Liver (tissue), 9 donors: ENCODE data around the gene EMX1. TPM values are rescaled to one million over a fixed set of nuclear protein-coding genes. Genes with fewer than 3 reads are reported as not detected.

Experiments
- DNase-seq: peaks from one replicate; pipeline ENCODE4 v3.0.0-alpha.2; 2017; ENCODE audit warnings: low spot score
- H3K27ac ChIP-seq, 2 donors: one replicate each; pipeline ENCODE4 v1.7.0; 2013; ENCODE audit warnings: inconsistent platforms in 2 of 2, low read length in 2 of 2, control low read depth in 1 of 2, low read depth in 1 of 2, mild to moderate bottlenecking in 1 of 2
- H3K27me3 ChIP-seq, 4 donors: one replicate each; pipeline versions ENCODE4 v1.6.1 to v1.7.0; 2013; ENCODE audit warnings: low read length in 3 of 4, inconsistent platforms in 1 of 4, mild to moderate bottlenecking in 1 of 4, moderate library complexity in 1 of 4; ENCODE audit not compliant: control insufficient read depth in 4 of 4, insufficient read depth in 4 of 4
- H3K36me3 ChIP-seq, 4 donors: one replicate each; pipeline versions ENCODE4 v1.6.1 to v1.7.0; 2013; ENCODE audit warnings: low read length in 3 of 4, mild to moderate bottlenecking in 3 of 4, low read depth in 1 of 4, moderate library complexity in 1 of 4; ENCODE audit not compliant: control insufficient read depth in 4 of 4, insufficient read depth in 3 of 4
- H3K4me1 ChIP-seq, 4 donors: one replicate each; pipeline versions ENCODE4 v1.6.1 to v1.7.0; 2013; ENCODE audit warnings: low read length in 3 of 4, mild to moderate bottlenecking in 3 of 4, moderate library complexity in 1 of 4; ENCODE audit not compliant: control insufficient read depth in 4 of 4, insufficient read depth in 4 of 4
- H3K4me3 ChIP-seq, 3 donors: one replicate each; pipeline versions ENCODE4 v1.6.1 to v1.7.0; 2013; ENCODE audit warnings: low read length in 3 of 3, control low read depth in 1 of 3, low read depth in 1 of 3, mild to moderate bottlenecking in 1 of 3
- H3K9ac ChIP-seq, 2 donors: one replicate each; pipeline ENCODE4 v1.7.0; 2013; ENCODE audit warnings: low read length in 2 of 2, mild to moderate bottlenecking in 2 of 2, moderate library complexity in 2 of 2, control low read depth in 1 of 2, low read depth in 1 of 2
- H3K9me3 ChIP-seq, 4 donors: one replicate each; pipeline versions ENCODE4 v1.6.1 to v1.7.0; 2013; ENCODE audit warnings: low read length in 3 of 4; ENCODE audit not compliant: control insufficient read depth in 4 of 4
- ATF3 ChIP-seq: IDR thresholded peaks from 2 replicates; pipeline ENCODE4 v1.6.1; 2016; ENCODE audit warnings: antibody characterized with exemption
- CTCF ChIP-seq: fragments of 150-350 bp; IDR thresholded peaks from 2 replicates; pipeline ENCODE4 v1.5.1; 2017; ENCODE audit warnings: improper control_type of control experiment, low read depth, low read length; ENCODE audit not compliant: missing input control
- EGR1 ChIP-seq, 2 donors: IDR thresholded peaks; 2 replicates each; pipeline ENCODE4 v1.6.1; 2016 to 2018; ENCODE audit warnings: antibody characterized with exemption in 2 of 2, low read depth in 2 of 2
- FOXA1 ChIP-seq: IDR thresholded peaks from 2 replicates; pipeline ENCODE4 v1.6.1; 2016; ENCODE audit warnings: antibody characterized with exemption
- GABPA ChIP-seq, 2 donors: IDR thresholded peaks in 1 of 2; conservative IDR thresholded peaks in 1 of 2; 2 replicates each; pipeline ENCODE4 v1.6.1; 2016; ENCODE audit warnings: antibody characterized with exemption in 2 of 2, mild to moderate bottlenecking in 1 of 2, moderate library complexity in 1 of 2
- HNF4A ChIP-seq, 2 donors: conservative IDR thresholded peaks; 2 replicates each; pipeline ENCODE4 v1.6.1; 2016; ENCODE audit warnings: antibody characterized with exemption in 2 of 2, mild to moderate bottlenecking in 2 of 2
- NR2F2 ChIP-seq: IDR thresholded peaks from 2 replicates; pipeline ENCODE4 v1.6.1; 2016; ENCODE audit warnings: antibody characterized with exemption
- RAD21 ChIP-seq, 2 donors: IDR thresholded peaks; 2 replicates each; pipeline ENCODE4 v1.6.1; 2016; ENCODE audit warnings: antibody characterized with exemption in 2 of 2, mild to moderate bottlenecking in 2 of 2
- REST ChIP-seq: IDR thresholded peaks from 2 replicates; pipeline ENCODE4 v1.6.1; 2016; ENCODE audit warnings: antibody characterized with exemption, mild to moderate bottlenecking
- RXRA ChIP-seq, 2 donors: IDR thresholded peaks; 2 replicates each; pipeline ENCODE4 v1.6.1; 2017 to 2018; ENCODE audit warnings: antibody characterized with exemption in 2 of 2, mild to moderate bottlenecking in 1 of 2
- SP1 ChIP-seq: IDR thresholded peaks from 2 replicates; pipeline ENCODE4 v1.6.1; 2018; ENCODE audit warnings: antibody characterized with exemption, mild to moderate bottlenecking
- TAF1 ChIP-seq: conservative IDR thresholded peaks from 2 replicates; pipeline ENCODE4 v1.6.1; 2016; ENCODE audit warnings: antibody characterized with exemption, mild to moderate bottlenecking
- YY1 ChIP-seq: IDR thresholded peaks from 2 replicates; pipeline ENCODE4 v1.6.1; 2016; ENCODE audit warnings: antibody characterized with exemption, mild to moderate bottlenecking
- ZBTB33 ChIP-seq: IDR thresholded peaks from 2 replicates; pipeline ENCODE4 v1.6.1; 2016; ENCODE audit warnings: antibody characterized with exemption
- WGBS: extraction: QIAGEN DNeasy Blood & Tissue Kit; methylation state at CpG from one replicate; pipeline ENCODE4 v1.1.7; 2013; 5-methylcytosine and 5-hydroxymethylcytosine counted together
- polyA plus RNA-seq, 2 donors: library from polyadenylated mRNA; stranded (reverse) in 1 of 2; unstranded in 1 of 2; fragments of 200-250 nt in 1 of 2; fragments of >200 nt in 1 of 2; fragmentation: Nextera tagmentation in 1 of 2; extraction: Ambion mirVana in 1 of 2; gene quantifications; one replicate each; pipeline versions ENCODE4 v1.2.1 to v1.2.3, GENCODE V29; 2013 to 2015
- total RNA-seq, 2 donors: library from RNA; depleted of rRNA; stranded (reverse); fragments of >200 nt; gene quantifications; one replicate each; pipeline ENCODE4 v1.2.3, GENCODE V29; 2014
- donor health status: healthy.
- donor health status: healthy.
- donor health status: healthy.
- donor health status: healthy.
- donor health status: healthy.

EMX1 gene
- total and polyA plus RNA-seq, 4 donors: 0.06 to 0.18 (median 0.08) TPM; not detected in 1

- TF ChIP-seq GABPA (IDR thresholded peaks at IDR 0.05 in 1 of 2, conservative IDR thresholded peaks at IDR 0.05 in 1 of 2): peak in 1 of 2 donors; percentile 23
- peak; percentile 24 to 45 for TF ChIP-seq HNF4A (conservative IDR thresholded peaks at IDR 0.05)
- no peak for TF ChIP-seq ZBTB33
- TF ChIP-seq NR2F2: peak; percentile 32
- TF ChIP-seq RXRA (IDR thresholded peaks at IDR 0.05): peak; percentile 21 to 44
- peak; percentile 67 for TF ChIP-seq YY1
- no peak for TF ChIP-seq TAF1
- peak; percentile 50 for TF ChIP-seq SP1
- TF ChIP-seq REST: peak; percentile 87
- peak; percentile 87 for TF ChIP-seq CTCF
- TF ChIP-seq FOXA1: peak; percentile 7
- peak; percentile 64 to 78 for TF ChIP-seq RAD21 (IDR thresholded peaks at IDR 0.05)
- TF ChIP-seq ATF3: no peak
- peak in 1 of 2 donors; percentile 58 for TF ChIP-seq EGR1 (IDR thresholded peaks at IDR 0.05; ENCODE audit: low read depth in 2 of 2)
- H3K27me3 ChIP-seq: no peaks in the 10 kb centered on the region
- peaks cover 0 to 13% (median 7%) of the 10 kb centered on the region in 4 donors for H3K36me3 ChIP-seq
- peak overlapping the region; percentile 70 to 79 for H3K9ac ChIP-seq
- H3K27ac ChIP-seq: peak overlapping the region; percentile 92 to 99
- 5% methylated on average over 21 of the region's 21 CpGs for WGBS
- H3K4me1 ChIP-seq: peaks cover 5 to 36% (median 31%) of the 10 kb centered on the region in 4 donors
- H3K9me3 ChIP-seq: no peaks in the 10 kb centered on the region
- peak; percentile 77 for DNase-seq
- H3K4me3 ChIP-seq: peak overlapping the region; percentile 67 to 74 (median 72)
Measured at GRCh38 chr2:72887740-72888437, 29.4 kb upstream of the EMX1 start.
